ENCODE results near the gene MSMB. TPM values are rescaled to one million over a fixed set of nuclear protein-coding genes. Genes with fewer than 3 reads are reported as not detected.

Gene MSMB
- total and polyA plus RNA-seq, 7 donors = not detected

DNA sequence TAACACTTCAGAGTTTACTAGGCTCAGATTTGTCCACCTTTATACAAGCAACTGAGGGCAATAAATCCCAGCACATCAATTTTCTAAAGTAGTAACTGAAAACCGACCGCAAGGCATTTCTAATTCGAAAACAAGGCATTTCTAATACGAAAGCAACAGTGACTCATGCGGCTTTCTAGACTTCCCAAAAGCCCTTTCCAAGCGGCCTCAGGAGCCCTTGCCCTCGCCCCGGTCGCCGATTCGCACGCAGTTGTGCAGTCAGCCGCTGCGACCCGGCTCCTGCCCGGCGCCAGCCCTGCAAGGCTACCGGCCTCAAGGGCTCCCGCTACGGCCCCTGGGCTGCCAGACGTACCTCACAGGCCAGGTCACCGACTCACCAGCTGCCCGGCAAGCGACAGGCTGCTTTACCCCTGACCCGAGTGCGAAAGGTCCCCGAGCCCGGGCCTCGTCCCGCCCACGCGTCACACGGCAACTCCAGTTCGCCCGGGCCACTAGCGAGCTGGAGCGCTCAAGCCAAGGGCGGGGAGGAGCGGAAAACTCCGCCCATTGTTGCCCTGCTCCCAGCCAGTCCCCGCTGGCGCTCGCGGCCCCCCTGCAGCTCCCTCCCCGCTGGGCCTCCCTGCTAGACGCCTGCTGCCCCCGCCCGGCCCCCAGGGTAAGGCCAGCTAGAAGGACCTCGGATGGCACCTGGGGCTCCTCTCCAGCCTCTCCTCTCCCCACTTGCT lies 22.9 kb downstream of the MSMB start:
- Histone ChIP-seq H3K27me3 (no peaks in the 10 kb centered on the region), H3K9me3 (no peaks in the 10 kb centered on the region), H3K36me3 (no peaks in the 10 kb centered on the region), H3K4me1 (peaks cover 0 to 95% (median 85%) of the 10 kb centered on the region in 4 donors), H3K4me3 (peak overlapping the region; percentile 56 to 70 (median 64)), H3K27ac (peak overlapping the region; percentile 79 to 92 (median 81))
- 2% methylated on average over 49 of the region's 49 CpGs for WGBS, 2 donors
- TF ChIP-seq POLR2A (IDR thresholded peaks at IDR 0.05) (no peak), POLR2AphosphoS5 (IDR thresholded peaks at IDR 0.05) (peak in 3 of 4 donors; percentile 43 to 83 (median 59)), EP300 (IDR thresholded peaks at IDR 0.05) (no peak)
- TF ChIP-seq, protein P1, sequence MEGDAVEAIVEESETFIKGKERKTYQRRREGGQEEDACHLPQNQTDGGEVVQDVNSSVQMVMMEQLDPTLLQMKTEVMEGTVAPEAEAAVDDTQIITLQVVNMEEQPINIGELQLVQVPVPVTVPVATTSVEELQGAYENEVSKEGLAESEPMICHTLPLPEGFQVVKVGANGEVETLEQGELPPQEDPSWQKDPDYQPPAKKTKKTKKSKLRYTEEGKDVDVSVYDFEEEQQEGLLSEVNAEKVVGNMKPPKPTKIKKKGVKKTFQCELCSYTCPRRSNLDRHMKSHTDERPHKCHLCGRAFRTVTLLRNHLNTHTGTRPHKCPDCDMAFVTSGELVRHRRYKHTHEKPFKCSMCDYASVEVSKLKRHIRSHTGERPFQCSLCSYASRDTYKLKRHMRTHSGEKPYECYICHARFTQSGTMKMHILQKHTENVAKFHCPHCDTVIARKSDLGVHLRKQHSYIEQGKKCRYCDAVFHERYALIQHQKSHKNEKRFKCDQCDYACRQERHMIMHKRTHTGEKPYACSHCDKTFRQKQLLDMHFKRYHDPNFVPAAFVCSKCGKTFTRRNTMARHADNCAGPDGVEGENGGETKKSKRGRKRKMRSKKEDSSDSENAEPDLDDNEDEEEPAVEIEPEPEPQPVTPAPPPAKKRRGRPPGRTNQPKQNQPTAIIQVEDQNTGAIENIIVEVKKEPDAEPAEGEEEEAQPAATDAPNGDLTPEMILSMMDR (IDR thresholded peaks at IDR 0.05) = no peak
- peak; percentile 93 for DNase-seq
- intact Hi-C loops (cut with DNase I) = loop anchor here (10.0 kb wide), 1 partner anchor 48 kb away; the partner anchor contains the start of gene TIMM23

DNA sequence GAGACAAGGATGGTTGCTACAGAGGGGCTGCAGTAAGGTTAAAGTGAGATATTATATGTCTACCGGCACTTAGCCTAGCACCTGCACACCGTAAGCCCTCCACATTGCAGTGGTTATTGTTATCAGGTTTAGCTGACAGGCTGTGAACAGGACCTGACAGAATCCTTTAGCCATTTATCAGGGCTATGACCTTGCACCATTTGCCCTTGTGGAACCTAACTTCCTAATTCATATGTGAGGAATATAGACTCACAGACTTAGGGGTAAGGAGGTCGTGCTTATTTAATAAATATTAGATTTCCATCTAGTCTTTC lies 25.8 kb downstream of the MSMB start:
- DNase-seq = no peak
- Histone ChIP-seq H3K27ac (peak overlapping the region in 3 of 4 donors; percentile 2 to 31 (median 12)), H3K9me3 (no peaks in the 10 kb centered on the region), H3K4me1 (peaks cover 0 to 83% (median 61%) of the 10 kb centered on the region in 4 donors), H3K36me3 (peaks cover 0 to 11% (median 2%) of the 10 kb centered on the region in 4 donors), H3K27me3 (no peaks in the 10 kb centered on the region), H3K4me3 (no peak overlapping the region)
- TF ChIP-seq POLR2A (IDR thresholded peaks at IDR 0.05) (no peak), POLR2AphosphoS5 (IDR thresholded peaks at IDR 0.05) (no peak), EP300 (IDR thresholded peaks at IDR 0.05) (no peak)
- TF ChIP-seq, protein P1 (IDR thresholded peaks at IDR 0.05) = no peak
- WGBS, 2 donors = 84 to 89% methylated on average over 3 of the region's 3 CpGs
- intact Hi-C loops (cut with DNase I) = loop anchor here (10.0 kb wide), 1 partner anchor 46 kb away; the partner anchor contains the start of gene TIMM23

DNA sequence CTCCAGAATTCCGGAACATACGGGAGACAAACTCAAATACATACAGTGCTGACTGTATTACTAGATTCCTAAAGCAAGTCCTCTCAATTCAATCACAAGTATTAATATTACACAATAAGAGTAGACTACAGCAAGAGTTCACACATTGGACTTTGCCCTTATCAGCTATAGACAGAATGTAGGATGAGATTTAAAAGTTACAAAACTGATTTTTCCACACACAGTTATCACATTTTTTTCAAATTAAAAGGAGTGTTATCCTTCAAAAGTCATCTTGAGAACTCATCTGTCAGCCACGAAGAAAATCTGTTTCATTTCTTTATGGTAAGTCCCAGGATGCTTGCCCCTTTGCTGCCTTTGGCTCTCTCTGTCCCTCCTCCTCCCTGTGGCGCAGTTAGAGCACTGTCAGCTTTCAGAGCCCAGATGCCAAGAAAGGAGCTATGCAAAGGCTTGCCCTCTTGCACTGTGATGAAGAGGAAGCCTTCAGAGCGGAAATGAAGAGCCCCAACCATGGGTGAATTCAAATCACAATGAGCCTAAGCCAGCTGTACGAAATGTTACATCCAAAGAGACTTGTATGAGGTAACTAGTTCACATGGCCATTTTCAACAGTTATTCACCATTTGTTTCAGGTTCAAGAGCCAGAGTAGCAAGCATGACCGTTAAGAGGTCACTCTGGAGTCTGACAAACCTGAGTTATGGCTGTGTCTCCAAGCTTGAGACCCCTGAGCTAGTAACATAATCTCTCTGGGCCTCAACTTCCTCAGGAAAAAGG lies 26.3 kb downstream of the MSMB start:
- H3K27me3 ChIP-seq = no peaks in the 10 kb centered on the region
- no peaks in the 10 kb centered on the region for H3K9me3 ChIP-seq
- peak overlapping the region in 3 of 4 donors; percentile 2 to 31 (median 12) for H3K27ac ChIP-seq
- DNase-seq = no peak
- TF ChIP-seq POLR2AphosphoS5 (IDR thresholded peaks at IDR 0.05) (no peak), EP300 (IDR thresholded peaks at IDR 0.05) (no peak), POLR2A (IDR thresholded peaks at IDR 0.05) (no peak)
- TF ChIP-seq, protein P1 (IDR thresholded peaks at IDR 0.05) = no peak
- peaks cover 0 to 16% (median 6%) of the 10 kb centered on the region in 4 donors for H3K36me3 ChIP-seq
- 65 to 69% methylated on average over 7 of the region's 7 CpGs for WGBS, 2 donors
- H3K4me1 ChIP-seq = peaks cover 0 to 78% (median 56%) of the 10 kb centered on the region in 4 donors
- peak overlapping the region in 1 of 4 donors; percentile 1 for H3K4me3 ChIP-seq
- intact Hi-C loops (cut with DNase I) = loop anchor here (10.0 kb wide), 1 partner anchor 45 kb away; the partner anchor contains the start of gene TIMM23

DNA sequence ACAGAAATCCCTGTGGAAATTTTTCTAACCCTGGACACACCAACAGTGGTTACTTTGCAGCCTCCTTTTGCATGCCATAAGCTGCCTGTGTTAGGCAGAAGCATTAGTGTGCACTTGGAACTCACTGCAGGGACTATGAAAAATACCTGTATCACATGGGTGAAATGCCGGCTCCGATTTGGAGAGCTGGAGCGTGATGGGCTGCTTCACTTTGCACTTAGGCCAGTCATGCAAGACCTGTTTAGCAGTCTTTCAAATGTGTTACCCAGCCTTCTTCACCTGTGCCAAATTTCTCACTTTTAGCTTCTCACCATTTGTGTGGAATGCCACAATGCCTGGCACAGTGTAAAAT lies 26.9 kb downstream of the MSMB start:
- Histone ChIP-seq H3K27ac (peak overlapping the region in 2 of 4 donors; percentile 12 to 31), H3K36me3 (peaks cover 0 to 22% (median 11%) of the 10 kb centered on the region in 4 donors), H3K27me3 (no peaks in the 10 kb centered on the region), H3K4me1 (peaks cover 0 to 72% (median 50%) of the 10 kb centered on the region in 4 donors), H3K9me3 (no peaks in the 10 kb centered on the region), H3K4me3 (peak overlapping the region in 1 of 4 donors; percentile 1)
- DNase-seq = no peak
- intact Hi-C loops (cut with DNase I) = no loop called here
- WGBS, 2 donors = 78 to 90% methylated on average over 3 of the region's 3 CpGs
- TF ChIP-seq POLR2A (IDR thresholded peaks at IDR 0.05) (no peak), POLR2AphosphoS5 (IDR thresholded peaks at IDR 0.05) (no peak), EP300 (IDR thresholded peaks at IDR 0.05) (no peak)
- TF ChIP-seq, protein P1 (IDR thresholded peaks at IDR 0.05) = no peak
